GM21723 (cell line): ENCODE results near the gene ITFG2.
"Not testable (repeated sequence)": the region's sequence is repeated elsewhere in the genome, so short reads cannot be mapped to it uniquely, and the experiment has no call there.

Source experiments
- ATAC-seq: cut with Tn5 transposase; IDR thresholded peaks from one replicate; pipeline ENCODE4 v1.9.1; 2021; ENCODE audit warnings: mild to moderate bottlenecking, moderate library complexity; ENCODE audit not compliant: unreplicated experiment

The ITFG2 gene

DNA sequence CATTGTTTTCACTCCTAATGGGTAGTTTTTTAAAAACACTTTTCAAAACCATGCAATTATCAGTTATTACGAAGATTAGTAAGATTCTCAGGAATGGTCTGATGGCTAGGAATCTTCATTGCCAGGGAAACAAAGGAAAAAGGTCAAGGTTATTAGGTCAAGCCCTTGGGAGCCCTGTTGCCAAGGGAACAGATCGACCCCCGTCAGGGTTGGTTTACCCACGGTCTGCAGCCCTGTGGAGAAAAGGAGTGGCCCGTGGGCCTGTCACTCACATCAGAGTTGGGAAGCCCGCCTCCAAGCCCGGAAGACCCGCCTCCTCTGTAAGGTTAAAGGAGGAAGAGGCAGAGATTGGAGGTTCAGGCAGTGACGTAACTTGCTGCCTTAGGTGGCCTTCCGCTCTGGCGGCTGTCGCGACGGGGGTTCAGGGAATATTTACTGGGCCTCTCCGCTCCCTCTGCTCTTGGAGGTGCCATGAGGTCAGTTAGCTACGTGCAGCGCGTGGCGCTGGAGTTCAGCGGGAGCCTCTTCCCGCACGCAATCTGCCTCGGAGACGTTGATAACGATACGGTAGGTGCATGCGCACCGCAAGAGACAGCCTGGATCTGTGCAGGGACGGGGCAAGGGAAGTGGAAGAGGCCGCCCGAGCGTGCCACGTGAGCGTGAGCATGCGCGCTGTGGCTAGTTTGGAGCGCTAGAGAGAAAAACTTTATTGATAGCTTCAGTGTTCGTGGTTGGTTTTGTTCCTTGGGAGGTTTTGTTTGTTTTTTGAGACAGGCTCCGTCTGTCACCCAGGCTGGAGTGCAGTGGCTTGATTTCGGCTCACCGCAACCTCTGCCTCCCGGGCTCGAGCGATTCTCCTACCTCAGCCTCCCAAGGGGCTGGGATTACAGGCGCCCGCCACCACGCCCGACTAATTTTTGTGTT, at the start of gene ITFG2:
TSS of gene ITFG2 (plus strand) at position 379 of the 924 bp plus-strand sequence. CDS start at position 472, 93 bp downstream.
- peak; percentile 97 for ATAC-seq

DNA sequence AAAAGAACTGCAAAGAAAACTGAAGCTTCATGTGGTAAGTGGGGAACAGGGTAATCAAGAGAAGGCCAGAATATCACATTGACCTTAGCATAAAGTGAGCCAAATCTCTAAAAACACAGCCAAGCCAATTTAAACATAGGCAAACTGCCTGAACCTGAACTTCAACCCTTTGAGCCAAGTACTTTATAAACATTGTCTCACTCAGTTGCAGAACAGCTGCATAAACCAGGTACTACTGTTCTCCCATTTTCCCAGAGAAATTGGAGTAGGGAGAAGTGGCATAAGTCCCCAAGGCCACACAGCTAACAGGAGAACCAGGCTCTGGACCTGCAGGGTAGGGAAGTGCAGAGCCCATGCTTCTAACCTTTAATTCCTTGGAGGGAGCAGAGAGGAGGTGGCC, 48.1 kb upstream of the ITFG2 start:
- ATAC-seq, result no peak

DNA sequence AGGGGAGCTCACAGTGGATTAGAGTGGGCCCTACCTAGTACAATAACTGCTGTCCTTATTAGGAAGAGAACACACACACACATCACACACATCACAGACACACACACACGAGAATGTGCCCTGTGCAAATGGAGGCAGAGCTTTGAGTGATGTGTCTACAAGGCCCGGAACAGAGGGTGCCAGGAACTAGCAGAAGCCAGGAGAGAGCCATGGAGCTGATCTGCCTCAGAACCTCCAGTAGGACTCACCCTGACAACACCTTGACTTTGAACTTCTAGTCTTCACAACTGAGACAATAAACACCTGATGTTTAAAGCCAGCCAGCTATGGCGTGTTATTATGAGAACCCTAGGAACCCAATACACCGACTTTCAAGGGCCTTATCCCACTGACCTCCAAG, 47.4 kb upstream of the ITFG2 start:
- no peak for ATAC-seq

DNA sequence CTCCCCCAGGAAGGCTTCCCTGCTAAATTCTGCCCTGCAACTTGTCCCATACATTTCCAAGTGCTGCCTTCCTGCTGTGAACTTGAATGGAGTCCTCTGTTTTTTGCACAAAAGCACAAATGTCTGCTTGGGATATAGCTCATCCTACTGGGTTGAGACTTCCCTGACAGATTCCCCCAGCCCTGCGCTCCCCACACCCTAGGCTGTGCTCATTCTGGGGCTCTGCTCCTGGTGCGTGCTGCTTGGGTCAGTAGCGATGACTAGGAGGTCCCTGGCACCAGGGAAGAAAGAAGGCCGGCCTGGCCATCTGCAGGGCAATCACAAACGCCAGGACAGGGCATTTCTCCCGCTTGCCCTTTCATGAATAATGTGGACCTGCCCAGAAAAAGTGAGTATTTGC, 46.9 kb upstream of the ITFG2 start:
- no peak for ATAC-seq

DNA sequence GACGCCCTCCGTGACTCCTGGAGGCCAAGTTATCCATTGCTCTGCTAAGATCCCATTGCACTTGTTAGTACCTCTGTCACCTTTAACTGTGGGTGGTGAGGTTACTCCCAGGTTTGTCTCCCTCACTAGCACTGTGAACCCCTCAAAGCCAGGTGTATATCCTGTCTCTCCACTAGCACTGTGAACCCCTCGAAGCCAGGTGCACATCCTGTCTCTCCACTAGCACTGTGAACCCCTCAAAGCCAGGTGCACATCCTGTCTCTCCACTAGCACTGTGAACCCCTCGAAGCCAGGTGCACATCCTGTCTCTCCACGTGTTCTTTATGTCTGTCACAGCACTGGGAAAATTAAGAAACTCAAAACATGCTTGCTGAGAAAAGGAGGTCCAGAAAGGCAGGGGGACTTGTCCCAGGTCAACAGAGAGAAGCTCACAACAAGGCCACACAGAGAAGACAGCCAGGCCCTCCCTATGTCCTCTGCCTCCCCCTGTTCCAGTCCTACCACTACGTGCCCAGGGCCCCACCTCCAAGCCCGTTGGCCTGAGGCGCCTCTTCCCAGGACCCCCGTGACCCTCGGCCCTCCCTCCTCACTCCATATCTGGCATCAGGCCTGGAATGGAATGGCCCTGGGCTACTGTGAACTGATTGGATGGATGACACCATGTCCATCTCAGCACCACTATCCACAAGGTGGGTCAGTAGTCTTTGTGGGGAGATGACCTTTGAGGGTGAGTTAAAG, 44.1 kb upstream of the ITFG2 start:
- no peak for ATAC-seq

DNA sequence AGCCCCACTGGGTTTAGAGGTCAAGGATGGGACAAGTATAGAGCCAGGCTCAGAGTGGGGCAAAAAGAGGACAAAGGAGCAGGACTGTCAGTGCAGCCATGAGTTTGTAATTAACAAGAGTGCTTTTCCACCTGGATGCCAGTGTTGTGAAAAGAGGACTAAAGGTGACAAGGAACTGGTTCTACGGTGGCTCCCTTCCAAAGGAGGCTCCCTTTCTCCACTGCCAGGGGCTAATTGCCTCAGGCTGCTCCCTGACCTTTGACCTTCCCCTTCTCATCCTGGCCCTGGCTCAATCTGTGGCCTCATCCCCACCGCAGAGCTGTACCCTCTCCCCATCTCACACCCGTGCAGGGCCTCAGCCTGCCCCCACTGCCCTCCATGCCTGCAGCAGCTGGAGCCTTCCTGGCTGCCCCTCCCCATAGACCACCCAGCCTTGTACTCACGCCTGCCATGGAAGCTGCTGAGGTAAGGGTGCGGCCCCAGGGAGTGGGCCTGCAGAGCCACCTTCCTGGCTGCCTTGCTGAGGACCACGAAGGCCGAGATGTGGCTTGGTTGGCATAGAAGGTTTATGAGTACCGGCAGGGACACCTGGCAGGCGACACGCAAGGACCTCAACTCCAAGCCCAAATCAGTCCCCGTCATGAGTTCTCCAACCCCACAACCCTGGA, 42.5 kb upstream of the ITFG2 start:
- no peak for ATAC-seq

DNA sequence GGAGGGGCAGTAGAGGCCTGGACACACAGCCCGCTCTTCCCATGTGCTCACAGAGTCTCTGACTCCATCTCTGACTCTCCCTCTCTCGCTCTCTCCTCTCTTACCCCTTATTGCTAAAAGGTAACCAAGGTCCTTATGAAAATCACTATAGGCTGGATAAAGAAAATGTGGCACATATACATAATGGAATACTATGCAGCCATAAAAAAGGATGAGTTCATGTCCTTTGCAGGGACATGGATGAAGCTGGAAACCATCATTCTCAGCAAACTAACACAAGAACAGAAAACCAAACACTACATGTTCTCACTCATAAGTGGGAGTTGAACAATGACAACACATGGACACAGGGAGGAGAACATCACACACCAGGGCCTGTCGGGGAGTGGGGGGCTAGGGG, 41.9 kb upstream of the ITFG2 start:
- not testable (repeated sequence) for ATAC-seq

DNA sequence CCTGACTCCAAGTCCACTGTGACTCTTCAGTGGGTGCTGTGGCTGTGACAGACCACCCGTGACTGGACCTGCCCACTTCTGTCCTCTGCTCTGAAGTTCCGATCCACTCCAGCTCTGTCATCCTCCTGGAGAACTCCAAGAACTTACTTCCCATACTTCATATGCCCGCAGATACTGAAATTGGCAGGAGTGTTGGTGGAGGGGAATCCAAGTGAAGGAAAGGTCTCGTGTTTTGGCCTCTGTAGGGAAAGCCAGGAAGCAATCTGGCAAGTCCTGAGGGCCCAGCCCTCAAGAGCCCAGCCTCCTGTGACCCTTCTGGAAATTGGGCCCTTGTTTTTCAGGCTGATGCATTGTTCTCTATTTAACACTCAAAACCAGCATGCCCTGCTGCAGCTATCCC, 40.1 kb upstream of the ITFG2 start:
- ATAC-seq, result no peak

DNA sequence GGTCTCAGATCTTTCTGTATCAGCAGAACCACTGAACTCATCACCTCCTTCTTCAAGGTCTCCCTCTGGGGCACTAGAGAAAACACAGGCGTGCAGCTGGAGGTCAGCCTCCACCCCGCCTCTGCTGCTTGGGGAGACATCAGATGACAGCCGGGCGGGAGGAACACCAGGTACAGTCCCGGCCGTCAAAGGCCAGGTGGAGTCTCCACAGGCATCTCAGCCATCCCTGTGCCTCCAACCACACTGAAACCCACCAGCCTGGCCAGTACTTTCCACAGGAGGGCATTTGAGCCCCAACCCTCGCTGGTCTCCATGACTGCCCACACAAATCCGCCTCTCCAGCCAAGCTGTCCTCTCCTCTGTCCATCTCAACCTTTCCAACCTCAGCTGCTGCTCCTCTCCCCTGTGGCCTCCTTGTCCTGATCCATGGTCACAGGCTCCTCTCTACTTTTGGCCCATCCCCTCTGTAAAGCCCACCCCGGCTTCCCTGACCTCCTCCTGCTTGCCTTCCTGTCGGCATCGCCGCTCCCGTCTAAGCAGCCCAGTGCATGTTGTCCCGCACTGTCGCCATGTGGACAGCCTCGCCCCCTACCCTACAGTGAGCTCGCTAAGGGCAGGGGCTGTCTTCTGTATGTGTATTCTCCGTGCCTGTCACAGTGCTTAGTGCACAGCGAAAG, 39.1 kb upstream of the ITFG2 start:
- ATAC-seq, result no peak

DNA sequence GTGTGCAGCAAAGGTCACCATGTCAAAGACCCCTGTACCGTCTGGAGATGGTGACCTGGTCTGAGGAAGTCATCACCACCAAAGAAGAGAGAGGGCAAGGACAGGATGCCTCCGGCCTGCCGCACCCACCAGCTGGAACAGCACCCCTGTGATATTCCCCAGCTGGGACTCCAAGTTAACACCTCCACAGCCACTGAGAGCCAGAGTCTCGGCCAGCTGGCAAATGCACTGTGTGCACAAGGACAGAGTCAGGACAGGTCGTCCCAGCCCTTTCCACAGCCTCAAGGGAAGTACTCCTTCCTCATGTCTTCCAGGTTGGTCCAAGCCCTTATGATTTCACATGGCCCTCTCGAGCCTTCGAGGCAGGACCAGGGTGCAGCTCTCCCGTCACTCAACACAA, 37.0 kb upstream of the ITFG2 start:
- ATAC-seq, result no peak

DNA sequence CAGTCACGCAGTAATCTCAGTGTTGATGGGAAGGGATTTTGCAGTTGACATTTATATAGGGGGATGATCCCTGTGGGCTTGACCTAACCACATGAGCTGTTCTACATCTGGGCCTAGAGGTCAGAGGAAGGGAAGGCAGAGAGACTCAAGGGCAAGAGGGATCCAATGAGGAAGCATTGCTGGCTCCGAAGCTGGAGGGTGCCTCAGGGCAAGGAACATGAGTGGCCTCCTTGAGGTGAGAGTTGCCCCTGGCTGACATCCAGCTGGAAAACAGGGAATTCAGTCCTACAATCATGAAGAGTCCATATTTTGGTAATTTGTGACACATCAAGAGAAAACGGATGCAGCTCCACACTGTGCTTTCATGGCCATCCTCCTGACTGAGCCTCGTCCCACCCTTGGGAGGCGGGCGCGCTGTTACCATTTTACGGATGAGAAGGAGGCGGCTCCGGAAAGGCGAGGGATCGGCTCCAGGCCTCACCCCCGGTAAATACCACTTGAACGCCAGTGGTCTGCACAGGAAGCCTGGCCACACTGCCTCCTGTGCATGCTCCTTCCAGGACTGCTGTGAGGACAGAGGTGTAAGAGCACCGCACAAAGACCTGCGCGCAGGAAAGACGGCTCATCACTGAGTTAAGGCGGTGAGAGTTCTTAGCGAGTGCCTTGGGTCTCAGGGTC, 36.2 kb upstream of the ITFG2 start:
- no peak for ATAC-seq

DNA sequence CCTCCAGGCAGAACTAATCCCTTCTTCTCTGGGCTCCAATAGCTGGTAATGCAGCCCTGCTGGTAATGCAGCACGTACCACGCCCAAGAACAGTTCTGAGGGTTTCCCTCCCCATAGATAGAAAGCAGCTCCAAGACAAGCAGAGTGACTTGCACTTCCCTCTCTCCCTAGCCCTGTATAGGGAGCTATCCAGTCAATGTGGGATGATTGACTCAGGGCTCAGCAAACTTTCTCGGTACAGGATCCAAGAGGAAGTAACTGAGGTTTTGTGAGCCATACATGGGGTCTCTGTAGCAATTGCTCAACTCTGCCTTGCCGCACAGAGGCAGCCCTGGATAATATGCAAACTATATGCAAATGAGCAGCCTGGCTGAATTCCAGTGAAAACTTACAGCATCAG, 33.2 kb upstream of the ITFG2 start:
- no peak for ATAC-seq

DNA sequence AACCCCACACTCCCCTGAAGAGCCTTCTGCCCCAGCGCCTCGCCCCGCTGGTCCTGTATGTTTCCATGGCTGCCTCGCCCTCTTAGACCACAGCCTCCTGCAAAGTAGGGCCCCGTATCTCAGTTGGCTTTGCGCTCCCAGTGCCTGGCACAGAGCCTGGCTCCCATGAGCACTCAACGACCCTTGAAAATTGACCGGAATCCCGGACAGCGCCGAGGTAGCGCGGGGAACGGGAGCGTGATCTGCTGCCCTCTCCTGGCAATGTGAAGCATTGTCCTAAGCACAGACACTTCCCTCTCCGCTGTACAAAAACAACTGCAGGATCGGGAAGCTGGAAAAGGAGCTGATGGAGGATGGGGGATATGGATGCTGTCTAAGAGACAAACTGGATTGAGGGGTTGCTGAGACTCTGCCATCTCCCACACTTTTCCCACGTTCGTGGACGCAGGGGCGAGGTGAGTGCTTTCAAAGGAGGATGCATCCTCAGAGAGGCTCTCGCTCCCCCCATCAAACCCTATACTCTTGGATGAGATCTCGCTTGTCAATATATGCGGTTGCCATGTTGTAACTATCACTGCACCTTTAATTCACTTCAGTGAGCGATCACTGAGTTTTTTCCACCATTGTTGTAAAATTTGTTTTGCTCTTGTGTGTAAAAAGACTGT, 28.4 kb upstream of the ITFG2 start:
- no peak for ATAC-seq

DNA sequence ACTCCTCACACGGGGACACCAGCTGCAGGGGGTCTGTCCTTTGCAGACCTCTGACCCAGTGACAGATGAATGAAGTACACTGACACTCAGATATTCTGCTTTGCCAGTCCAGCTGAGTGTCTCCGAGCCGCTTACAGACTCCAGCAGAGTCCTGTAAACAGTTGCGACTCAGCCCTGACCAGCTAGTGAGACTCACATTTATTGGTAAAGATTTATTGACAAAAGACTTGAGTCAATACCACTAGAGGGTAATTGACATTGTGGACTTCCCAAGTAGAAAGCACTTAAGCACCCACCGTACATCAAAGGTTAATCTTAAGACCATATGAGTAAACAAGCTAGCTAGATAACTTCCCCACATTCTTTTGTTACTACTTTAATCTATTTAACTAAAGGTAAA, 27.5 kb upstream of the ITFG2 start:
- no peak for ATAC-seq

DNA sequence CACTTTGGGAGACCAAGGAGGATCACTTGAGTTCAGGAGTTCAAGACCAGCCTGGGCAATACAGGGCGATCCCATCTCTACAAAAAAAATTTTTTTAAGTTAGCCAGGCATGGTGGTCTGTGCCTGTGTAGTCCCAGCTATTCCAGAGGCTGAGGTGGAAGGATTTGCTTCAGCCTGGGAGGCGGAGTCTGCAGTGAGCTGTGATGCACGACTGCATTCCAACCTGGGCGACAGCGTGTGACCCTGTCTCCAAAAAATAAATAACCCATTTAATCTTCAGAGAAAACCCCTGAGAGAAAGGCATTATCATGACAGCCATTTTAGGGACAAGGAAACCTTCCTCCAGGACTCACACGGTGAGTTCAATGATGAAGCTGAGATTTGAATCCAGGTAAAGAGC, 21.4 kb upstream of the ITFG2 start:
- ATAC-seq, result no peak

DNA sequence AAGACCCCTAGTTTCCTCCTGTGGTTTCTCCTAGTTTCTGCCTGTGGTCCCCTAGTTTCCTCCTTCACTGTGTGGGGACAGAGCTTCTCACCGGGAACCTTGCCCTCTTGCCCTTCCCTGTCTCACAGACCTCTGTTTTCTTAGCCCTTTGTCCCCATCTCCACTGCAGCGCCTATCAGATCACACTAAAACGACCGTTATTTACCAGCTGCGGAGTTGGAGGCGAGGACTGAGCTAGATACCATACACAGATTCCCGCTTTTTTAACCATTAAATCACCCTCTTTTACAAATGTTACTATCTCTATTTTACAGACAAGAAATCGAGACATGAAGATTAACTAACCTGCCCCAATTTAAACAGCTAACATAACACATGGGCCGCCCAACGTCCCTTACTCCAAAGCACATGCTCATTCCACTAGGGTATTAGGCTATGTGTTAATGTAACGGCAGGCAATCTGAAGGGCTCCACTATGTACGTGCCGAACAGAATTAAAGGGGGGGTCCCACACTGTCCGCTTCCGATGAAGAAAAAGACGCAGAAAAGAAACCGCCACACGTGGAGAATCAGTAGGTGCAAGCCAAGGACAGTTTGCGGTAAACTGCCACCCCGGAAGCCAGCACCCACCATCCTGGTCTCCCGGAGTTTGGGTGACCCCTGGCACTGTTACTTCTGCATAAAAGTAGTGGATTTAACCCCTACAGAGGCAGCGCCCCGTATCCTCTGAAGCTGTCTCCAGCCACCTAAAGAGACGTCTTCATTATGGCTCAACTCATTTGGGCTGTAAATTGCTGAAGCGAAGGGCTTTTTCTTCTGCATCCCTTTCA, 19.6 kb upstream of the ITFG2 start:
- no peak for ATAC-seq

DNA sequence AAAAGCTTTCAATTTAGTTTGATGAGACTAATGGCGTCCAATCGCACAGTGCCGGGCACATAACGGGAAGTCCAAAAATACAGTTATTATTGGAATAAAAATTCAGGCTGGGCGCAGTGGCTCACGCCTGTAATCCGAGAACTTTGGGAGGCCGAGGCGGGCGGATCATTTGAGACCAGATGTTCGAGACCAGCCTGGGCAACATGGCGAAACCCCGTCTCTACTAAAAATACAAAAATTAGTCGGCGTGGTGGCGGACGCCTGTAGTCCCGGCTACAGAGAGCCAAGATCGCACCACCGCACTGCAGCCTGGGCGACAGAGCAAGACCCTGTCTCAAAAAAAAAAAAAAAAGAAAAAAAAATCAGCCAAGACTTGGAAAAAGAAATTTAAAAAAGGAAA, 18.9 kb upstream of the ITFG2 start:
- ATAC-seq, result no peak

DNA sequence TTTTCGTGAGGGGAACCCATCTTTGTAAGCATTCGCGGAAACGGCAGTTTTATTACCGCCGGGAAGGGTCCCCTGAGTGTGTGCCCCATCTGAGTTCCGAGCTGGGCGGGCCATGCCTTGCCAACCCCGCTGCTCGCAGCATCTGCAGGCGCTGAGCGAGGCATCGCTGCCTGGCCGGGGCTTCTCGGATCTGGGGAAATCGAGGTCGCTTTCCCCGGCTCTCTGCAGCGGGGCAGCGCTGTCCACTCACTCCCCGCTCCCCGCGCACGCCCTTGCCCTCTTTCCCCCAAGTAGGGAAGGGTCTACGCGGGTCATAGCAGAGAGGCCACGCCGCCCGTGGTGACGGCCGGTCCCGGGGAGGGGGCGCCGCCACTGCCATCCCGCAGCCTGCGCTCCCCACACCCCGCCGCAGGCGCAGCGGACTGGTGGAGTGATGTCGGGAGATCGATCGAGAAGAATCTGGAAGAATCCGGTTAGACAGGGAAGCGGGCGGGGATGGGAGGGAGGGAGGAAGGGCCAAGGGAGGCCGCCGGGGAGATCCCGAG, 18.2 kb upstream of the ITFG2 start:
- ATAC-seq, result peak; percentile 4
